Activated CD8-positive, alpha-beta T cell treated with anti-CD3 and anti-CD28 coated beads for 36 hours (primary cell): ENCODE measurements around the gene UGT1A8. TPM values are rescaled to one million over a fixed set of nuclear protein-coding genes. Genes with fewer than 3 reads are reported as not detected.

Experiments
- ATAC-seq: fragments of 200-7000 bp; cut with Tn5 transposase; one replicate; pipeline ENCODE4 v1.10.0; 2021; ENCODE audit warnings: mild to moderate bottlenecking, moderate library complexity
- CTCF ChIA-PET: fragments of 350-600 bp; sonication (Branson Sonifier 250); formaldehyde crosslinking; loops from one replicate; lab custom pipeline; 2021; ENCODE audit warnings: antibody characterized with exemption; lab: Charles Lee
- POLR2A ChIA-PET: fragments of 350-600 bp; sonication (Branson Sonifier 250); formaldehyde crosslinking; loops from one replicate; lab custom pipeline; 2021; ENCODE audit warnings: antibody characterized with exemption; lab: Charles Lee
- DNase-seq: peaks from one replicate; pipeline ENCODE4 v3.0.0-alpha.2; 2020
- H3K27ac Mint-ChIP-seq: one replicate; pipeline ENCODE4 v1.8.0; 2021; ENCODE audit warnings: mild to moderate bottlenecking, mixed read lengths
- H3K27me3 Mint-ChIP-seq: one replicate; pipeline ENCODE4 v1.8.0; 2021; ENCODE audit warnings: mixed read lengths
- H3K36me3 Mint-ChIP-seq: one replicate; pipeline ENCODE4 v1.8.0; 2021; ENCODE audit warnings: low read depth, mixed read lengths
- H3K4me1 Mint-ChIP-seq: one replicate; pipeline ENCODE4 v1.8.0; 2021; ENCODE audit warnings: low read depth, mixed read lengths
- H3K4me3 Mint-ChIP-seq: one replicate; pipeline ENCODE4 v1.8.0; 2021; ENCODE audit warnings: mild to moderate bottlenecking, moderate library complexity, mixed read lengths
- H3K9me3 Mint-ChIP-seq: one replicate; pipeline ENCODE4 v1.8.0; 2021; ENCODE audit warnings: mixed read lengths
- CTCF ChIP-seq: fragments of 200-600 bp; IDR thresholded peaks from one replicate; pipeline ENCODE4 v1.8.0; 2022; ENCODE audit warnings: antibody characterized with exemption, mild to moderate bottlenecking
- intact Hi-C: fragments of 100-400 bp; cut with micrococcal nuclease; formaldehyde crosslinking; loops from one replicate; pipeline ENCODE4 v1.10.0; 2022
- total RNA-seq, 2 experiments: library from RNA; stranded (reverse); gene quantifications; one replicate each; pipeline ENCODE4 v1.2.3, GENCODE V29; 2021

UGT1A8 gene
- total RNA-seq, 2 experiments from 2014 or later = not detected

- Mint-ChIP-seq H3K27ac (no peak overlapping the region), H3K4me1 (no peaks in the 10 kb centered on the region), H3K36me3 (no peaks in the 10 kb centered on the region), H3K9me3 (no peaks in the 10 kb centered on the region), H3K27me3 (peaks cover 17% of the 10 kb centered on the region), H3K4me3 (no peak overlapping the region)
- ChIA-PET POLR2A (no interaction called here), CTCF (no interaction called here)
- intact Hi-C loops = no loop called here
- DNase-seq (no peak), ATAC-seq (no peak)
- no peak for TF ChIP-seq CTCF
Measured at GRCh38 chr2:233764761-233765160, 147.3 kb downstream of the UGT1A8 start.

- ChIA-PET POLR2A (no interaction called here), CTCF (no interaction called here)
- Mint-ChIP-seq H3K9me3 (no peaks in the 10 kb centered on the region), H3K27me3 (peaks cover 17% of the 10 kb centered on the region), H3K4me1 (no peaks in the 10 kb centered on the region), H3K4me3 (no peak overlapping the region), H3K27ac (no peak overlapping the region), H3K36me3 (no peaks in the 10 kb centered on the region)
- ATAC-seq = no peak
- intact Hi-C loops = no loop called here
- no peak for TF ChIP-seq CTCF
- no peak for DNase-seq
Measured at GRCh38 chr2:233766416-233766815, 149.0 kb downstream of the UGT1A8 start.

DNA sequence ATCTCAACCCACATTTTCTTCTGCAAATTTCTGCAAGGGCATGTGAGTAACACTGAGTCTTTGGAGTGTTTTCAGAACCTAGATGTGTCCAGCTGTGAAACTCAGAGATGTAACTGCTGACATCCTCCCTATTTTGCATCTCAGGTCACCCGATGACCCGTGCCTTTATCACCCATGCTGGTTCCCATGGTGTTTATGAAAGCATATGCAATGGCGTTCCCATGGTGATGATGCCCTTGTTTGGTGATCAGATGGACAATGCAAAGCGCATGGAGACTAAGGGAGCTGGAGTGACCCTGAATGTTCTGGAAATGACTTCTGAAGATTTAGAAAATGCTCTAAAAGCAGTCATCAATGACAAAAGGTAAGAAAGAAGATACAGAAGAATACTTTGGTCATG lies 150.6 kb downstream of the UGT1A8 start:
- no peak for ATAC-seq
- peaks cover 17% of the 10 kb centered on the region for H3K27me3 Mint-ChIP-seq
- no peaks in the 10 kb centered on the region for H3K9me3 Mint-ChIP-seq
- no peaks in the 10 kb centered on the region for H3K4me1 Mint-ChIP-seq
- POLR2A ChIA-PET = no interaction called here
- no peak for TF ChIP-seq CTCF
- DNase-seq = no peak
- CTCF ChIA-PET = no interaction called here
- no peak overlapping the region for H3K27ac Mint-ChIP-seq
- no peak overlapping the region for H3K4me3 Mint-ChIP-seq
- no peaks in the 10 kb centered on the region for H3K36me3 Mint-ChIP-seq
- intact Hi-C loops = no loop called here

GRCh38 chr2:233769260-233769659 lies 151.8 kb downstream of the UGT1A8 start:
- ATAC-seq (no peak), DNase-seq (no peak)
- Mint-ChIP-seq H3K27me3 (peaks cover 13% of the 10 kb centered on the region), H3K4me3 (no peak overlapping the region), H3K9me3 (no peaks in the 10 kb centered on the region), H3K36me3 (no peaks in the 10 kb centered on the region), H3K4me1 (no peaks in the 10 kb centered on the region), H3K27ac (no peak overlapping the region)
- POLR2A ChIA-PET = no interaction called here
- intact Hi-C loops = no loop called here
- CTCF ChIA-PET = no interaction called here
- no peak for TF ChIP-seq CTCF

DNA sequence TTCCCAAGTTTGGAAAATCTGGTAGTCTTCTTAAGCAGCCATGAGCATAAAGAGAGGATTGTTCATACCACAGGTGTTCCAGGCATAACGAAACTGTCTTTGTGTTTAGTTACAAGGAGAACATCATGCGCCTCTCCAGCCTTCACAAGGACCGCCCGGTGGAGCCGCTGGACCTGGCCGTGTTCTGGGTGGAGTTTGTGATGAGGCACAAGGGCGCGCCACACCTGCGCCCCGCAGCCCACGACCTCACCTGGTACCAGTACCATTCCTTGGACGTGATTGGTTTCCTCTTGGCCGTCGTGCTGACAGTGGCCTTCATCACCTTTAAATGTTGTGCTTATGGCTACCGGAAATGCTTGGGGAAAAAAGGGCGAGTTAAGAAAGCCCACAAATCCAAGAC lies 154.7 kb downstream of the UGT1A8 start:
- H3K4me1 Mint-ChIP-seq = no peaks in the 10 kb centered on the region
- CTCF ChIA-PET = no interaction called here

More for the DNA sequence above, 154.7 kb downstream of the UGT1A8 start:
- no peak overlapping the region for H3K4me3 Mint-ChIP-seq
- POLR2A ChIA-PET = no interaction called here
- ATAC-seq = no peak
- intact Hi-C loops = no loop called here
- H3K27me3 Mint-ChIP-seq = peaks cover 14% of the 10 kb centered on the region
- no peaks in the 10 kb centered on the region for H3K36me3 Mint-ChIP-seq
- H3K9me3 Mint-ChIP-seq = peaks cover 4% of the 10 kb centered on the region
- TF ChIP-seq CTCF = no peak
- no peak overlapping the region for H3K27ac Mint-ChIP-seq
- no peak for DNase-seq
